HepG2 (cell line): Measurements from ENCODE around the gene SPIN1. TPM values are rescaled to one million over a fixed set of nuclear protein-coding genes. Genes with fewer than 3 reads are reported as not detected.

Experiments used
- ATAC-seq: fragments of 200-7000 bp; cut with Tn5 transposase; 3 replicates; pipeline ENCODE4 v1.9.1; 2020; ENCODE audit warnings: mild to moderate bottlenecking, moderate library complexity
- BruUV-seq: library from RNA; stranded (reverse); fragments of 400-500 nt; replicated peaks from 2 replicates; lab custom pipeline; 2021; lab: Mats Ljungman, UMichigan
- CTCF ChIA-PET: fragments of 300-600 bp; formaldehyde crosslinking; extraction: SDS; loops from one replicate; lab custom pipeline; 2021; ENCODE audit warnings: low total read pairs, inconsistent platforms, low intra/inter-chr PET ratio; lab: Yijun Ruan, JAX
- POLR2A ChIA-PET: fragments of 350-600 bp; sonication (Branson Sonifier 250); formaldehyde crosslinking; loops from one replicate; lab custom pipeline; 2020; ENCODE audit warnings: antibody characterized with exemption, inconsistent platforms; lab: Yijun Ruan, JAX
- DNase-seq: peaks from one replicate; pipeline ENCODE4 v3.0.0-alpha.2; 2015; ENCODE audit warnings: low spot score
- FAIRE-seq: peaks from 3 replicates; lab custom pipeline; 2011; peaks lifted over from hg19 to GRCh38; lab: Jason Lieb, UNC
- H2AFZ ChIP-seq: one replicate; pipeline ENCODE4 v1.6.1; 2011; ENCODE audit warnings: low read length, inconsistent platforms
- H3K27ac ChIP-seq: fragments of 300-600 bp; 3 replicates; pipeline ENCODE4 v1.8.0; 2011; ENCODE audit warnings: mixed run types, mild to moderate bottlenecking, mixed read lengths, low read length, inconsistent platforms; ENCODE audit not compliant: insufficient read depth; ENCODE audit errors: extremely low read length
- H3K27me3 ChIP-seq, 2 experiments: fragments of 200-600 bp in 1 of 2; 2 replicates in 1 of 2; 3 replicates in 1 of 2; pipeline versions ENCODE4 v1.6.0 to v1.8.0; 2011; ENCODE audit warnings: low read length in 2 of 2, mild to moderate bottlenecking in 2 of 2, moderate library complexity in 2 of 2, inconsistent platforms in 1 of 2; ENCODE audit not compliant: insufficient read depth in 2 of 2, control insufficient read depth in 1 of 2
- H3K36me3 ChIP-seq, 2 experiments: fragments of 200-600 bp in 1 of 2; replicated peaks in 1 of 2; 2 replicates in 1 of 2; 3 replicates in 1 of 2; pipeline versions ENCODE4 v1.5.1 to v1.8.0; 2011; ENCODE audit warnings: low read length in 2 of 2, inconsistent platforms in 1 of 2; ENCODE audit not compliant: insufficient read depth in 2 of 2, control insufficient read depth in 1 of 2
- H3K4me1 ChIP-seq: 2 replicates; pipeline ENCODE4 v1.5.1; 2012; ENCODE audit warnings: low read length, inconsistent platforms; ENCODE audit not compliant: insufficient read depth
- H3K4me2 ChIP-seq: 2 replicates; pipeline ENCODE4 v1.6.0; 2011; ENCODE audit warnings: low read depth, low read length, inconsistent platforms
- H3K4me3 ChIP-seq, 3 experiments: fragments of 200-600 bp in 1 of 3; sonication (generic), shearing (Covaris generic) in 1 of 3; replicated peaks in 1 of 3; 2 replicates each; pipeline ENCODE4 v1.5.1; 2011 to 2016; ENCODE audit warnings: low read length in 3 of 3, inconsistent platforms in 2 of 3, low read depth in 2 of 3, mild to moderate bottlenecking in 2 of 3, control low read depth in 1 of 3, mixed read lengths in 1 of 3; ENCODE audit not compliant: insufficient read depth in 1 of 3
- H3K79me2 ChIP-seq: one replicate; pipeline ENCODE4 v1.6.1; 2011; ENCODE audit warnings: low read length, inconsistent platforms; ENCODE audit not compliant: insufficient read depth
- H3K9ac ChIP-seq: 2 replicates; pipeline ENCODE4 v1.6.0; 2011; ENCODE audit warnings: mild to moderate bottlenecking, low read depth, low read length, inconsistent platforms; ENCODE audit not compliant: insufficient read depth
- H3K9me3 ChIP-seq: 2 replicates; pipeline ENCODE4 v1.5.1; 2012; ENCODE audit warnings: mild to moderate bottlenecking, low read length
- H4K20me1 ChIP-seq: 2 replicates; pipeline ENCODE4 v1.6.0; 2011; ENCODE audit warnings: inconsistent platforms, mild to moderate bottlenecking, low read length, moderate library complexity; ENCODE audit not compliant: insufficient read depth
- CAMTA2 ChIP-seq: sonication (generic); formaldehyde crosslinking; IDR thresholded peaks from 2 replicates; pipeline ENCODE4 v1.4.0; 2020; ENCODE audit warnings: mild to moderate bottlenecking, missing genetic modification reagents, borderline replicate concordance
- CEBPB ChIP-seq: IDR thresholded peaks from 2 replicates; pipeline ENCODE4 v1.6.1; 2011; ENCODE audit warnings: low read depth, low read length, improper control_type of control experiment, borderline replicate concordance
- CHD4 ChIP-seq: fragments of 200-600 bp; sonication (generic); IDR thresholded peaks from 2 replicates; pipeline ENCODE4 v1.7.0; 2017; ENCODE audit warnings: mild to moderate bottlenecking, low read length, borderline replicate concordance
- FOSL2 ChIP-seq: sonication (generic); formaldehyde crosslinking; IDR thresholded peaks from 2 replicates; pipeline ENCODE4 v1.4.0; 2020; ENCODE audit warnings: missing genetic modification reagents
- RBM39 ChIP-seq: fragments of 200-400 bp; formaldehyde crosslinking; IDR thresholded peaks from one replicate; pipeline ENCODE4 v1.6.1; 2018; ENCODE audit warnings: antibody characterized with exemption, mild to moderate bottlenecking, low read depth, low read length; ENCODE audit not compliant: poor library complexity, severe bottlenecking
- ZNF460 ChIP-seq: sonication (generic); formaldehyde crosslinking; IDR thresholded peaks from 2 replicates; pipeline ENCODE4 v1.5.1; 2020; ENCODE audit warnings: missing genetic modification reagents, mild to moderate bottlenecking, borderline replicate concordance
- WGBS: methylation state at CpG from one replicate; pipeline ENCODE4 v1.1.6; 2017; ENCODE audit warnings: low lambda C conversion rate; 5-methylcytosine and 5-hydroxymethylcytosine counted together
- in situ Hi-C: cut with HindIII; loops from 2 replicates; pipeline ENCODE4 v1.10.0; 2017; ENCODE audit warnings: low pct_unique_long_range_greater_than_20kb; ENCODE audit not compliant: extremely low pct_ligation_motif_present
- intact Hi-C: fragments of 100-400 bp; cut with micrococcal nuclease; formaldehyde crosslinking; loops from one replicate; pipeline ENCODE4 v1.10.0; 2022; ENCODE audit not compliant: unreplicated experiment
- polyA plus RNA-seq, 8 experiments: library from polyadenylated mRNA; depleted of rRNA in 3 of 8; stranded (reverse) in 7 of 8; unstranded in 1 of 8; fragments of >200 nt; fragmentation: Illumina TruSeq in 4 of 8; extraction: Trizol in 4 of 8; gene quantifications; 2 replicates each; pipeline versions ENCODE4 v1.2.1 to v1.2.3, GENCODE V29; 2011 to 2016; ENCODE audit warnings: low read depth in 4 of 8, missing spikeins in 1 of 8, mixed read lengths in 1 of 8; ENCODE audit not compliant: insufficient read depth in 1 of 8
- total RNA-seq, 5 experiments: library from RNA; depleted of rRNA; stranded (reverse); fragments of >200 nt; fragmentation: Illumina TruSeq; extraction: Trizol; gene quantifications; 2 replicates each; pipeline ENCODE4 v1.2.3, GENCODE V29; 2016; ENCODE audit warnings: low read depth in 1 of 5
- TF ChIP-seq, protein P1 (sequence below): sonication (generic); formaldehyde crosslinking; IDR thresholded peaks from 2 replicates; pipeline ENCODE4 v1.4.0; 2020; ENCODE audit warnings: missing genetic modification reagents
- TF ChIP-seq, protein P2 (sequence below): sonication (generic); formaldehyde crosslinking; IDR thresholded peaks from 2 replicates; pipeline ENCODE4 v1.5.0; 2020; ENCODE audit warnings: mild to moderate bottlenecking, missing genetic modification reagents

SPIN1 gene
- total and polyA plus RNA-seq, 2 of the 13 experiments (the other 11 are each of a cell fraction or from before 2014, with no cell fraction given) = 20.0 to 24.3 TPM

DNA sequence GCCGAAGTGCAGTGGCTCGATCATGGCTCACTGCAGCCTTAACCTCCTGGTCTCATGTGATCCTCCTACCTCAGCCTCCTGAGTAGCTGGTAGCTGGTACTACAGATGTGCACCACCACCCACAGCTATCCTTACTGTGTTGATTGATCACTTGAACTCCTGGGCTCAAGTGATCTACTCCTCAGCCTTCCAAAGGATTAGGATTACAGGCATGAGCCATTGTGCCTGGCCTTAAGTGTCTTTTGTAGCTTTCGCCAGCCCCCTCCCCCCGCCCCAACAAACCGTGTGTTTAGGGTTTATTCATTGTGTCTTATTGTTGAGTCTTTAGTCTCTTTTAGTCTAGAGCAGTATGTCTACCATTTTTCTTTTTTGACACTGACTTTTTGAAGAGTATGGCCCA lies 33.1 kb downstream of the SPIN1 start:
- POLR2A ChIA-PET = no interaction called here
- no peak overlapping the region for H2AFZ ChIP-seq

DNA sequence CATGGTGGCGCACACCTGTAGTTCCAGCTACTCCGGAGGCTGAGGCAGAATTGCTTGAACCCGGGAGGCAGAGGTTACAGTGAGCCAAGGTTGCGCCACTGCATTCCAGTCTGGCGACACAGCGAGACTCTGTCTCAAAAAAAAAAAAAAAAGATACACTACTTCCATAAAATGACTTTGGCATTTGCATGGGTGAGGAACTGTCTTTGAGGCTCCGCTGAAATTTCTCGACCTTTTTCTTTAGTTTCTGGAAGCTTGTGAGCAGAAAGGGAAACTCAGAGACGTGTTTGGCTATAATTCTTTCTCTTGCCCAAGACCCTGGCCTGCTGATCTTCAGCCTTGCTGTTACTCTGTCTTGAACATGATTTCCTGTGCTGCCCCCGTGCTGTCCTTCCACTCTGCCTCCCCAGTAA lies 37.3 kb downstream of the SPIN1 start:
- ChIA-PET POLR2A (no interaction called here), CTCF (no interaction called here)
- no TSS peak for BruUV-seq
- H3K4me2 ChIP-seq = no peak overlapping the region
- H3K27ac ChIP-seq = no peak overlapping the region
- no peaks in the 10 kb centered on the region for H4K20me1 ChIP-seq
- intact Hi-C loops = no loop called here
- FAIRE-seq (no peak), DNase-seq (no peak), ATAC-seq (no peak)
- WGBS = 95% methylated on average over 10 of the region's 10 CpGs
- peaks cover 3 to 4% of the 10 kb centered on the region in 2 experiments; a peak in 3 of 5 replicates for H3K36me3 ChIP-seq
- H3K27me3 ChIP-seq = no peaks in the 10 kb centered on the region
- H3K9me3 ChIP-seq = no peaks in the 10 kb centered on the region
- in situ Hi-C loops = no loop called here
- no peak overlapping the region for H3K9ac ChIP-seq
- H3K79me2 ChIP-seq = peaks cover 26% of the 10 kb centered on the region
- TF ChIP-seq FOSL2 = peak; percentile 82
- TF ChIP-seq, protein P1, sequence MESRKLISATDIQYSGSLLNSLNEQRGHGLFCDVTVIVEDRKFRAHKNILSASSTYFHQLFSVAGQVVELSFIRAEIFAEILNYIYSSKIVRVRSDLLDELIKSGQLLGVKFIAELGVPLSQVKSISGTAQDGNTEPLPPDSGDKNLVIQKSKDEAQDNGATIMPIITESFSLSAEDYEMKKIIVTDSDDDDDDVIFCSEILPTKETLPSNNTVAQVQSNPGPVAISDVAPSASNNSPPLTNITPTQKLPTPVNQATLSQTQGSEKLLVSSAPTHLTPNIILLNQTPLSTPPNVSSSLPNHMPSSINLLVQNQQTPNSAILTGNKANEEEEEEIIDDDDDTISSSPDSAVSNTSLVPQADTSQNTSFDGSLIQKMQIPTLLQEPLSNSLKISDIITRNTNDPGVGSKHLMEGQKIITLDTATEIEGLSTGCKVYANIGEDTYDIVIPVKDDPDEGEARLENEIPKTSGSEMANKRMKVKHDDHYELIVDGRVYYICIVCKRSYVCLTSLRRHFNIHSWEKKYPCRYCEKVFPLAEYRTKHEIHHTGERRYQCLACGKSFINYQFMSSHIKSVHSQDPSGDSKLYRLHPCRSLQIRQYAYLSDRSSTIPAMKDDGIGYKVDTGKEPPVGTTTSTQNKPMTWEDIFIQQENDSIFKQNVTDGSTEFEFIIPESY (CRISPR knock-in tag) = peak; percentile 61; the same call in 1 of the 2 replicates
- TF ChIP-seq CEBPB = 0 out of 2 replicates have a peak, but pooled peaks have one; percentile 23
- no peak for TF ChIP-seq RBM39
- no peak for TF ChIP-seq CAMTA2 (CRISPR knock-in tag)
- peak; percentile 51; the same call in 1 of the 2 replicates for TF ChIP-seq ZNF460 (CRISPR knock-in tag)
- H3K4me3 ChIP-seq = no peak overlapping the region
- H3K4me1 ChIP-seq = no peaks in the 10 kb centered on the region
- no peak overlapping the region for H2AFZ ChIP-seq

More for the DNA sequence above, 33.1 kb downstream of the SPIN1 start:
- FAIRE-seq = no peak
- Histone ChIP-seq H3K27ac (no peak overlapping the region), H4K20me1 (no peaks in the 10 kb centered on the region), H3K4me2 (no peak overlapping the region), H3K4me1 (no peaks in the 10 kb centered on the region), H3K79me2 (peaks cover 35% of the 10 kb centered on the region), H3K4me3 (no peak overlapping the region), H3K36me3 (peaks cover 2 to 4% of the 10 kb centered on the region in 2 experiments; a peak in 1 of 5 replicates), H3K9ac (no peak overlapping the region), H3K27me3 (no peaks in the 10 kb centered on the region), H3K9me3 (peaks cover 10% of the 10 kb centered on the region; the same call in 1 of the 2 replicates)
- in situ Hi-C loops (no loop called here), intact Hi-C loops (no loop called here)
- no peak for ATAC-seq
- WGBS = 99% methylated on average over 5 of the region's 5 CpGs
- DNase-seq = no peak
- TF ChIP-seq, protein P2, sequence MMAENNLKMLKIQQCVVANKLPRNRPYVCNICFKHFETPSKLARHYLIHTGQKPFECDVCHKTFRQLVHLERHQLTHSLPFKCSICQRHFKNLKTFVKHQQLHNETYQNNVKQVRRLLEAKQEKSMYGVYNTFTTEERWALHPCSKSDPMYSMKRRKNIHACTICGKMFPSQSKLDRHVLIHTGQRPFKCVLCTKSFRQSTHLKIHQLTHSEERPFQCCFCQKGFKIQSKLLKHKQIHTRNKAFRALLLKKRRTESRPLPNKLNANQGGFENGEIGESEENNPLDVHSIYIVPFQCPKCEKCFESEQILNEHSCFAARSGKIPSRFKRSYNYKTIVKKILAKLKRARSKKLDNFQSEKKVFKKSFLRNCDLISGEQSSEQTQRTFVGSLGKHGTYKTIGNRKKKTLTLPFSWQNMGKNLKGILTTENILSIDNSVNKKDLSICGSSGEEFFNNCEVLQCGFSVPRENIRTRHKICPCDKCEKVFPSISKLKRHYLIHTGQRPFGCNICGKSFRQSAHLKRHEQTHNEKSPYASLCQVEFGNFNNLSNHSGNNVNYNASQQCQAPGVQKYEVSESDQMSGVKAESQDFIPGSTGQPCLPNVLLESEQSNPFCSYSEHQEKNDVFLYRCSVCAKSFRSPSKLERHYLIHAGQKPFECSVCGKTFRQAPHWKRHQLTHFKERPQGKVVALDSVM (CRISPR knock-in tag) = peak; percentile 13; the same call in 1 of the 2 replicates
- TF ChIP-seq CHD4 = no peak
- CTCF ChIA-PET = no interaction called here
- BruUV-seq = no TSS peak
